Activated T-cell treated with anti-CD3 and anti-CD28 coated beads, Interleukin-2, amount 50 U/mL, for 48 hours (primary cell): ENCODE results near the gene L2HGDH.
"Not testable (repeated sequence)": the region's sequence is repeated elsewhere in the genome, so short reads cannot be mapped to it uniquely, and the experiment has no call there.

Source experiments
- DNase-seq, 2 experiments: peaks; one replicate each; pipeline ENCODE4 v3.0.0-alpha.2; 2020

Gene L2HGDH

GRCh38 chr14:50338587-50338986 lies 26.6 kb upstream of the L2HGDH start:
- no peak for DNase-seq

GRCh38 chr14:50335989-50336824 lies 24.2 kb upstream of the L2HGDH start:
- no peak for DNase-seq

DNA sequence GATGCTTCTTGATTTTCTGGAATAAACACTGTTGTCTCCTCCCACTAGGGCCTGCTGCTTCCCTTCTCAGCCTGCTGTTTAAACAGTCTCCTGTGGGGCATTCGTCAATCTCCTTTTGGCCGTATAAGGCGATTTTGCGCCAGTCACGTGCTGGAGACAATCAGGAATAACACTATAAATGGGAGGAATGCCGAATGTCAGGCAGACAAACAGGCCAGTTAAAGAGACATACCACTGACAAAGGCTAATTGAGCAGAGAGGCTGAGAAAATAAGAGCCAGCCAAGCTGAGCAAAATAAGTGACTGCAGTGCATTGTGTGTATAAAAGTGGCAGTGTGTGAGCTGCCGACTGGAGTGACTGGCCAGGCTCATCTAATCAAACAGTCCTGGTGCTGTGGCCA lies 23.4 kb upstream of the L2HGDH start:
- DNase-seq = no peak

DNA sequence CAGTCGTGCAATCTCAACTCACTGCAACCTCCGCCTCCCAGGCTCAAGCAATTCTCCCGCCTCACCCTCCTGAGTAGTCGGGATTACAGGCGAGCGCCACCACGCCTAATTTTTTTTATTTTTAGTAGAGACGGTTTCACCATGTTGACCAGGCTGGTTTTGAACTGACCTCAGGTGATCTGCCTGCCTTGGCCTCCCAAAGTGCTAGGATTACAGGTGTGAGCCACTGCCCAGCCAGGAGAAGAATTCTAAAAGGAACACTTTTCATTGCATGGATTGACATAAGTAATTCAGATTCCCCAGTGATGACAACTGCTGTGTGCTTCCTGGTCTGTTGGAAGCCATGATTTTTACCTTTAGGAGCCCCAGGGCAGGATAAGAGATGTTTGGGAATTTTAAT lies 22.2 kb upstream of the L2HGDH start:
- no peak for DNase-seq

GRCh38 chr14:50333014-50333509 lies 21.0 kb upstream of the L2HGDH start:
- no peak for DNase-seq

DNA sequence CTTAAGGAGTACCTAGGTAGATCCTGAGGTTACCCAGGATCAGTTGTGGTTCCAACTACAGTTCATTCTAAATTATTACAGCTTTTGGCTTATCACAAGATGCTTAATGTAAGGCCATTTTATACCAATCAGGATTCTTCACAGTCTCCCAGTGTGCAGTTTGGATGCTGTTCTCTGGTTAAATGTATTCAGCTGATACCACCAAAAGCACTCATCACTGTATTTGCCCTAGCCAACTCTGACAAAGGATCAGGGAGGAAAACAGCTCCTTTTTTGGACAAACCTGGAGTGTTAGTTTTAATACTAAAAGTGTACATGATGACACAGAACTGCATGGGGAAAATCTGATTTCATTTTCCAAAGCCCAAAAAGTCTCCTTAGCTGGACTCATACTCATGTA lies 19.6 kb upstream of the L2HGDH start:
- no peak for DNase-seq

DNA sequence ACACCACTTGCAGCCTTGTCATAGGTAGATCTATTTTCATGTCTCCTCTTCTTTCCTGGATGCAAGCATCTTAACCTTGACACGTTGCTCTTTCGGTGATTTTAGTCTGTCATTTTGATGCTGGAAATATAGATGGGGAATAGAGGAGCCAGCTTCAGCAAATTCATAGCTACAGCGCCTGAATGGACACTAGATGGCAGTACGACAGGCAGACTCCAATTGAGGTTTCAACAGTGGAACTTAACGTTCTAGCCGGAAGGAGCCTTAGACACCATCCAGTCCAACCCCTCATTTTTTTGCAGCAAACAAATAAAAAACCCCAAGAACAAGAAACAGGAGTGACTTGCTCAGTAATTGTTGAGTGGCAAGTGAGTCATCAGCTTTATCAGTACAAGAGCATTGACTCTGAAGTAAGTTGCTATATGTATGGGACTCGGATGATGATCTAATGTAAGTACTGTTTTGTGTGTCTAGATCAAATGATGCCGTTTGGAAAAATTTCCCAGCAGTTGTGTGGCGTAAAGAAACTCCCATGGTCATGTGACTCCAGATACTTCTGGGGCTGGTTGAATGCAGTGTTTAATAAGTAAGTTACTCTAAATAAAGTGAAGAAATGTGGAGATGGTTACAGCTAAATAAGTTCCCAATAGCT lies 9.1 kb upstream of the L2HGDH start:
- peak; percentile 58 to 66 for DNase-seq

DNA sequence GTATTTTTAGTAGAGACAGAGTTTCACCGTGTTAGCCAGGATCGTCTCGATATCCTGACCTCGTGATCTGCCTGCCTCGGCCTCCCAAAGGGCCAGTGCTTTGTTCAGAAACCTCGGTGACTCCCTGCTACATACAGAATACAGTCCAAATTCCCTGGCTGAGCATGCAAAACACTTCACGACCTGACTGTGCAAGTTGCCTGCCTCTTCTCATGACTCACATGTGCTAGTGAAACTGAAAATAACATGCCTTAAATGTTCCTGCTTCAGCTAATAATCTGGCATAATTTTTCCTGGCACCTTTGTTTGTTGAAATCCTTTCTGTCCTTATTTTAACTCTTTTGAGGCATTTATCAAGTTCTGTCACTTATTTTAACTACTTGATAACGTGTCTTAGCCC lies 8.3 kb upstream of the L2HGDH start:
- no peak for DNase-seq

DNA sequence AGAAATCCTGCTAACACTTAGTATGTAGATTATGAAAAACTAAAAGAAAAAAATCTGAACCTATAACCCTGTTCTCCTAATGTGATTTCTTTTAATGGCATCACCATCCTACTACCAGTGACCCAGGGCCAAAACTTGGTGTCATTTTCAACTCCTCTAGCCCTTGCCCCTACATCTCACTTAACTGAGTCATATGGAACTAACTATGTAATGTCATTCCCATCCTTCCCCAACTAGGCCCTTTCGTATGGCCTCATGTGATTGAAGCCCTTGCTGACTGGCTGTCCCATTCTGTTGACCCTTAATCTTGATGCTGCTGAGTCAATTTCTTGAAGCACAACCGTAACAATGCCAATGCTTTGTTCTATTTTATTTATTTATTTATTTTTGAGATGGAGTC lies 7.7 kb upstream of the L2HGDH start:
- DNase-seq = no peak

DNA sequence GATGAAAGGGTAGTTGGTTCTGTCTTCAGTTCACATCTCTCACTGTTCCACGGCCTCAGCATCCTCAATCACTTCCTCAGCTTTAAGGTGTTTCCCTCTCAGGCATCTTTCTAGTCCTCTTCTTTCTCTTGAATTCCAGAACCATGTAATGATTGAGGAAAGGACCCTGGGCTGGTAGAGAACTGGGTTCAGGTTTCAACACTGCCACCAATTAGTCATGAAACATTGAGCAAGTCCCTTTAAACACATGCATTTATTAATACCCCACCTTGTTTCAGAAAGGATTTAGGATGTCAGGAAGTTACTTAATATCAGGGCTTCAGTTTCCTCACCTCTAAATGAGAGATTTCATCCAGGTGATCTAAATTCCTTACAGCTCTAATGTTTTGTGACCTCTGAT lies 7.3 kb upstream of the L2HGDH start:
- DNase-seq = no peak

- no peak for DNase-seq
Measured at GRCh38 chr14:50318031-50318626, 6.1 kb upstream of the L2HGDH start.

DNA sequence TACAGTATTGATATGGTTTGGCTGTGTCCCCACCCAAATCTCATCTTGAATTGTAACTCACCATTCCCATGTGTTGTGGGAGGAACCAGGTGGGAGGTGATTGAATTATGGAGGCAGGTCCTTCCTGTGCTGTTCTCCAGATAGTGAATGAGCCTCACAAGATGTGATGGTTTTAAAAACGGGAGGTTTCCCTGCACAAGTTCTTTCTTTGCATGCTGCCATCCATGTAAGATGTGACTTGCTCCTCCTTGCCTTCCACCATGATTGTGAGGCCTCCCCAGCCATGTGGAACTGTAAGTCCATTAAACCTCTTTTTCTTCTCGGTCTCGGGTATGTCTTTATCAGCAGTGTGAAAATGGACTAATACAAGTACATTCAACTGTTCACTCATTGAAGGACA lies 2.1 kb upstream of the L2HGDH start:
- DNase-seq = not testable (repeated sequence)

DNA sequence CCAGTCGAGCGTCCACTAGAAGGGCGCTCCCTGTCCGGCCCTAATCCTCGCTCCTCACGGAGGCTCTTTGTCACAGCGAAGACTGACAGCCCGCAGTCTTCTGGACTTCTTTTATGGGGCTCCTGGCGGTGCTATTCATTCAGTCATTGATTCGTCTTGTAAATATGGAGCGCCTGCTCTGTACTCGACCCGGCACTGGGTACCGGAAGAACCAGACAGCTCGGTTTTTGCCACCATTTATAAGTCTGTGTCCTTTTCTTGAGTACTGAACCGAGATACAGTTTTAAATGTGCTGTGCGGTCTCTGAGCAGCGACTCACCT lies 665 bp upstream of the L2HGDH start:
- no peak for DNase-seq

GRCh38 chr14:50311337-50311971 lies 575 bp downstream of the L2HGDH start:
- DNase-seq = no peak

GRCh38 chr14:50310445-50310844 lies 1.6 kb downstream of the L2HGDH start:
- DNase-seq = no peak

- no peak for DNase-seq
Measured at GRCh38 chr14:50308363-50308915, 3.6 kb downstream of the L2HGDH start.

DNA sequence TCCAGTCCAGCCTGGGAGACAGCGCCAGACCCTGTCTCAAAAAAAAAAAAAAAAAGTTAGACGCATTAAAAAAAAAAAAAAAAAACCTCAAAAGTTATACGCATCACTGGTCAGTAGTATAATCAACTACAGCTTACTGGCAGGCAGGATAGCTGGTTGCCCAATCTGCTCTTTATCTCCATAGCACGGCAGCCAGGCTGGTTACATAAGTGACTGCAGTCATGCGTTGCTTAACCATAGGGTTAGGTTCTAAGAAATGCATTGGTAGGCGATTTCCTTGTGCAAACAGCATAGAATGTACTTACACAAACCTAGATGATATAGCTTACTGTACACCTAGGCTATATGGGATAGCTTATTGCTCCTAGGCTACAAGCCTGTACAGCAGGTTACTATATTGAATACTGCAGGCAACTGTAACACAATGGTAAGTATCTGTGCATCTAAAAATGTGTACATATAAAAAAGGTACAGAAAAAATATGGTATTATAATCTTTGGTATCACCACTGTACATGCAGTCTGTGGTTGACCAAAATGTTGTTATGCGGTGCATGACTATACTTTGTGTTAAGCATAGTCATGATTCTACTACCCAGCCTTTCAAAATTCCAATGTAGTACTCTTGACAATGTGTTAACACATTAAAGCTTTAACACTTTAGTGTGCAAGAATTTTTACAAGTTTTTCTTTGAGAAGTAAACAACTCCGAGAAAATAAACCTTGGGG lies 8.1 kb downstream of the L2HGDH start:
- DNase-seq = no peak

DNA sequence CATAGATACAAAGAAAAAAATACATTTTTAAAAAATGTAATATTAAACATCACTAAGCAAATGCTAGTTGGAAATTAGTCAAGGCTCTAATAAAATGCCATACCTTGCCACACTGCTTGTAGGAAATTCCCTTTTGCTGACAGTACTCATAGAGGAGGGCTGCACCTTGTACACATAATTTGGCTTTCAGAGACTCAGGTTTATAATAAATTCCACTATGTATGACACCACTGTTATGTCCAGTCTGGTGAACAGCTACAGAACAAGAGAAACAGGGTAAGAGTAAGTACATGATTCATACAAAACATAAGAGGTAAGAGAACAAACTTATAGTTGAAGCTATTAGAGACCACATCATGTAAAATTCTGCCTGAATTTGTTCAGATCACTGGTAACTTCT lies 10.1 kb downstream of the L2HGDH start:
- DNase-seq = no peak

- DNase-seq = no peak
Measured at GRCh38 chr14:50299585-50299984, 12.4 kb downstream of the L2HGDH start.

GRCh38 chr14:50290306-50290705 lies 21.7 kb downstream of the L2HGDH start:
- no peak for DNase-seq

DNA sequence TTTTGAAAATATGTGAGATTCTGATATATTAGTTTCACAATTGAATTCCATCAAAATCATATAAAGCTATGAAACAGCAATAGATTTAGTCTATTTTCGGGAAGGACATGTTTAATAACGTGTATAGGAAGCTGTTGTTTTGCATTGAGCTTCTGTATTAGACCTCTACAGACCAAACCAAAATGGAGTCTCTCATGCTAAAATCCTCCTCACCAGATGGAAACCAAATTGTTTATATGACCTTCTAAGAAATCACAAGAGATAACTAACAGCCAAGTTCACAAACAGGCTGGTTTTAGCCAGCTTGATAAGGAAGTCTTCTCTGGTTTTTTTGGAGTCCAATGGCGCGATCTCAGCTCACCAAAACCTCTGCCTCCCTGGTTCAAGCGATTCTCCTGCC lies 23.9 kb downstream of the L2HGDH start:
- no peak for DNase-seq

DNA sequence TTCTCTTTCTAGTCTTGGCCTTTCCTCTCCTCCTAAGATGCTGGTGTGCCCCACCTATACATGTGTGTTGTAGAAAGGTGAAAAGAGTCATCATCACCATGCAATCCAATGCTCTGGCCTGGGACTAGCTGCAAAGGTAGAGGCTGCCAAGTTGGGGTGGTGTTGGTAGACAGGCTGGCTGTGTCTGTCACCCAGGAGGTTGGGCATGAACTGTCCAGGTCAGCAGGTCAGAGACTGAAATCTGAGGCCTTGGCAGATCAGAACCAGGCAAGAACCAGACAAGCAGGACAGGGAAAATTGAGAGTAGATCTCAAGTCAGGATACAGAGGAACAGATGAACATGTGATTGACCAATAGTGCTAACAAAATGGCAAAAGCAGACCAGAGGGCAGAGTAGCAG lies 26.2 kb downstream of the L2HGDH start:
- no peak for DNase-seq

- DNase-seq = no peak
Measured at GRCh38 chr14:50272498-50272897, 39.5 kb downstream of the L2HGDH start.
